PFSK-1 (cell line): Measurements from ENCODE around the gene HK3.

Experiments used
- POLR2AphosphoS5 ChIP-seq: IDR thresholded peaks from 2 replicates; pipeline ENCODE4 v1.6.1; 2012; ENCODE audit warnings: low read depth, mild to moderate bottlenecking, control low read depth, low read length, moderate library complexity
- TAF1 ChIP-seq: IDR thresholded peaks from 2 replicates; pipeline ENCODE4 v1.6.1; 2012; ENCODE audit warnings: low read length, control low read depth, borderline replicate concordance; ENCODE audit not compliant: insufficient read depth

GRCh38 chr5:176863041-176863764 lies 35.9 kb downstream of the HK3 start:
- TF ChIP-seq POLR2AphosphoS5 (no peak), TAF1 (no peak)
